Neural crest cell (in vitro differentiated cells): ENCODE measurements around the gene TLK1. TPM values are rescaled to one million over a fixed set of nuclear protein-coding genes. Genes with fewer than 3 reads are reported as not detected.
A peak's percentile ranks its signal among the peaks of the same experiment; 100 is the strongest.
"Not testable (repeated sequence)": the region's sequence is repeated elsewhere in the genome, so short reads cannot be mapped to it uniquely, and the experiment has no call there.

Experiments used
- DNase-seq: peaks from one replicate; pipeline ENCODE4 v3.0.0; 2021; ENCODE audit warnings: low read depth, mixed read lengths, low spot score
- H3K27ac Mint-ChIP-seq: one replicate; pipeline ENCODE4 v1.8.0; 2021; ENCODE audit warnings: mild to moderate bottlenecking, mixed read lengths; ENCODE audit not compliant: unreplicated experiment
- H3K27me3 Mint-ChIP-seq: 2 replicates; pipeline ENCODE4 v1.8.0; 2021; ENCODE audit warnings: low read depth, mild to moderate bottlenecking, mixed read lengths
- H3K36me3 Mint-ChIP-seq: 2 replicates; pipeline ENCODE4 v1.8.0; 2021; ENCODE audit warnings: low read depth, mild to moderate bottlenecking, mixed read lengths
- H3K4me1 Mint-ChIP-seq: 2 replicates; pipeline ENCODE4 v1.8.0; 2021; ENCODE audit warnings: mixed read lengths
- H3K4me3 Mint-ChIP-seq: one replicate; pipeline ENCODE4 v1.8.0; 2021; ENCODE audit warnings: mild to moderate bottlenecking, mixed read lengths
- H3K9me3 Mint-ChIP-seq: 2 replicates; pipeline ENCODE4 v1.8.0; 2021; ENCODE audit warnings: mixed read lengths
- CTCF ChIP-seq: fragments of 200-600 bp; sonication (generic); conservative IDR thresholded peaks from 2 replicates; pipeline ENCODE4 v1.5.0; 2021; ENCODE audit warnings: antibody characterized with exemption, mild to moderate bottlenecking
- total RNA-seq: library from RNA; stranded (reverse); gene quantifications from 2 replicates; pipeline ENCODE4 v1.2.1, GENCODE V29; 2021

The TLK1 gene
- total RNA-seq, 1 donor from 2014 or later = 65.5 TPM

- no peaks in the 10 kb centered on the region for H3K9me3 Mint-ChIP-seq
- no peaks in the 10 kb centered on the region for H3K27me3 Mint-ChIP-seq
- no peak overlapping the region for H3K4me3 Mint-ChIP-seq
- no peaks in the 10 kb centered on the region for H3K4me1 Mint-ChIP-seq
- no peak overlapping the region for H3K27ac Mint-ChIP-seq
- no peak for DNase-seq
- H3K36me3 Mint-ChIP-seq = no peaks in the 10 kb centered on the region
- TF ChIP-seq CTCF = no peak
These were observed 6.8 kb upstream of the TLK1 start for GRCh38 chr2:171167352-171167997.

GRCh38 chr2:171166328-171166983 is 5.8 kb upstream of the TLK1 start:
- TF ChIP-seq CTCF = no peak
- H3K36me3 Mint-ChIP-seq = no peaks in the 10 kb centered on the region
- DNase-seq = no peak
- H3K9me3 Mint-ChIP-seq = no peaks in the 10 kb centered on the region
- peak overlapping the region; percentile 18 for H3K4me3 Mint-ChIP-seq
- no peak overlapping the region for H3K27ac Mint-ChIP-seq
- peaks cover 5% of the 10 kb centered on the region for H3K4me1 Mint-ChIP-seq
- H3K27me3 Mint-ChIP-seq = no peaks in the 10 kb centered on the region

- Mint-ChIP-seq H3K27me3 (no peaks in the 10 kb centered on the region), H3K27ac (no peak overlapping the region), H3K4me1 (peaks cover 9% of the 10 kb centered on the region), H3K36me3 (no peaks in the 10 kb centered on the region), H3K9me3 (no peaks in the 10 kb centered on the region), H3K4me3 (peak overlapping the region; percentile 18)
- DNase-seq = no peak
- TF ChIP-seq CTCF = no peak
These were observed 5.3 kb upstream of the TLK1 start for GRCh38 chr2:171165967-171166327.

- peaks cover 20% of the 10 kb centered on the region for H3K4me1 Mint-ChIP-seq
- no peak overlapping the region for H3K27ac Mint-ChIP-seq
- no peaks in the 10 kb centered on the region for H3K36me3 Mint-ChIP-seq
- no peak for TF ChIP-seq CTCF
- H3K9me3 Mint-ChIP-seq = no peaks in the 10 kb centered on the region
- H3K27me3 Mint-ChIP-seq = no peaks in the 10 kb centered on the region
- no peak for DNase-seq
- H3K4me3 Mint-ChIP-seq = no peak overlapping the region
These were observed 2.6 kb upstream of the TLK1 start for GRCh38 chr2:171163261-171163660.

- not testable (repeated sequence) for DNase-seq, H3K9me3 Mint-ChIP-seq, H3K36me3 Mint-ChIP-seq, H3K27me3 Mint-ChIP-seq, H3K27ac Mint-ChIP-seq
- Mint-ChIP-seq H3K4me1 (peaks cover 25% of the 10 kb centered on the region), H3K4me3 (peak overlapping the region; percentile 91)
These were observed 2.0 kb upstream of the TLK1 start for GRCh38 chr2:171162522-171163197.
